ENCODE results near the gene TMEM54. TPM values are rescaled to one million over a fixed set of nuclear protein-coding genes. Genes with fewer than 3 reads are reported as not detected.

TMEM54 gene
- total RNA-seq, 1 donor from 2014 or later, result 0.49 TPM

GRCh38 chr1:32897082-32898049 is 3.8 kb downstream of the TMEM54 start:
- DNase-seq (ENCODE audit: low spot score), result no peak
- TF ChIP-seq CTCF (IDR thresholded peaks at IDR 0.05; ENCODE audit: unreplicated experiment), result no peak
- Mint-ChIP-seq H3K27me3 (ENCODE audit: unreplicated experiment) (peaks cover 19% of the 10 kb centered on the region), H3K27ac (ENCODE audit: unreplicated experiment) (no peak overlapping the region), H3K4me1 (ENCODE audit: unreplicated experiment) (peaks cover 5% of the 10 kb centered on the region), H3K4me3 (ENCODE audit: unreplicated experiment) (no peak overlapping the region), H3K36me3 (ENCODE audit: low read depth, unreplicated experiment) (peaks cover 2% of the 10 kb centered on the region), H3K9me3 (ENCODE audit: unreplicated experiment) (no peaks in the 10 kb centered on the region)

GRCh38 chr1:32896451-32896850 is 4.7 kb downstream of the TMEM54 start:
- Mint-ChIP-seq H3K9me3 (ENCODE audit: unreplicated experiment) (no peaks in the 10 kb centered on the region), H3K4me1 (ENCODE audit: unreplicated experiment) (peaks cover 8% of the 10 kb centered on the region), H3K27ac (ENCODE audit: unreplicated experiment) (no peak overlapping the region), H3K27me3 (ENCODE audit: unreplicated experiment) (peaks cover 20% of the 10 kb centered on the region), H3K36me3 (ENCODE audit: low read depth, unreplicated experiment) (peaks cover 8% of the 10 kb centered on the region), H3K4me3 (ENCODE audit: unreplicated experiment) (no peak overlapping the region)
- no peak for TF ChIP-seq CTCF (IDR thresholded peaks at IDR 0.05; ENCODE audit: unreplicated experiment)
- no peak for DNase-seq (ENCODE audit: low spot score)

GRCh38 chr1:32895325-32896215 is 5.6 kb downstream of the TMEM54 start:
- Mint-ChIP-seq H3K27ac (ENCODE audit: unreplicated experiment) (no peak overlapping the region), H3K36me3 (ENCODE audit: low read depth, unreplicated experiment) (peaks cover 8% of the 10 kb centered on the region), H3K4me3 (ENCODE audit: unreplicated experiment) (no peak overlapping the region), H3K4me1 (ENCODE audit: unreplicated experiment) (peaks cover 8% of the 10 kb centered on the region), H3K27me3 (ENCODE audit: unreplicated experiment) (peaks cover 24% of the 10 kb centered on the region), H3K9me3 (ENCODE audit: unreplicated experiment) (no peaks in the 10 kb centered on the region)
- DNase-seq (ENCODE audit: low spot score), result no peak
- no peak for TF ChIP-seq CTCF (IDR thresholded peaks at IDR 0.05; ENCODE audit: unreplicated experiment)

- Mint-ChIP-seq H3K27me3 (ENCODE audit: unreplicated experiment) (peaks cover 24% of the 10 kb centered on the region), H3K4me3 (ENCODE audit: unreplicated experiment) (no peak overlapping the region), H3K27ac (ENCODE audit: unreplicated experiment) (no peak overlapping the region), H3K4me1 (ENCODE audit: unreplicated experiment) (peaks cover 8% of the 10 kb centered on the region), H3K9me3 (ENCODE audit: unreplicated experiment) (no peaks in the 10 kb centered on the region), H3K36me3 (ENCODE audit: low read depth, unreplicated experiment) (peaks cover 8% of the 10 kb centered on the region)
- TF ChIP-seq CTCF (IDR thresholded peaks at IDR 0.05; ENCODE audit: unreplicated experiment), result no peak
- DNase-seq (ENCODE audit: low spot score), result no peak
These were observed 6.5 kb downstream of the TMEM54 start for GRCh38 chr1:32894681-32895080.

Data from endothelial cell (in vitro differentiated cells).